PC-3 (cell line): ENCODE measurements around the gene VKORC1L1. TPM values are rescaled to one million over a fixed set of nuclear protein-coding genes. Genes with fewer than 3 reads are reported as not detected.
"Not testable (repeated sequence)": the region's sequence is repeated elsewhere in the genome, so short reads cannot be mapped to it uniquely, and the experiment has no call there.

Experiments
- ATAC-seq: fragments of 200-7000 bp; cut with Tn5 transposase; 2 replicates; pipeline ENCODE4 v1.9.1; 2020; ENCODE audit warnings: mild to moderate bottlenecking, moderate library complexity
- BruUV-seq: library from RNA; stranded (reverse); fragments of 400-500 nt; replicated peaks from 2 replicates; lab custom pipeline; 2021; lab: Mats Ljungman, UMichigan
- CTCF ChIA-PET: fragments of 300-600 bp; sonication (Branson Sonifier 250); formaldehyde crosslinking; loops from one replicate; lab custom pipeline; 2022; ENCODE audit warnings: antibody characterized with exemption; lab: Charles Lee
- POLR2A ChIA-PET: fragments of 300-600 bp; sonication (Branson Sonifier 250); formaldehyde crosslinking; loops from one replicate; lab custom pipeline; 2022; ENCODE audit warnings: antibody characterized with exemption; ENCODE audit not compliant: unreplicated experiment; lab: Charles Lee
- DNase-seq: peaks from one replicate; pipeline ENCODE4 v3.0.0-alpha.2; 2015
- H2AFZ ChIP-seq: fragments of 300-600 bp; sonication (generic); 2 replicates; pipeline ENCODE4 v1.6.0; 2016; ENCODE audit warnings: antibody characterized with exemption, low read length
- H3F3A ChIP-seq: fragments of 300-600 bp; sonication (generic); one replicate; pipeline ENCODE4 v1.6.0; 2017; ENCODE audit warnings: antibody characterized with exemption, low read length, control low read depth, mild to moderate bottlenecking; ENCODE audit not compliant: unreplicated experiment
- H3K27ac ChIP-seq: fragments of 300-600 bp; sonication (generic); 2 replicates; pipeline ENCODE4 v1.5.1; 2016; ENCODE audit warnings: mild to moderate bottlenecking, low read length
- H3K27me3 ChIP-seq: fragments of 300-600 bp; sonication (generic); 2 replicates; pipeline ENCODE4 v1.6.1; 2016; ENCODE audit warnings: low read length, mixed read lengths
- H3K36me3 ChIP-seq: fragments of 300-600 bp; sonication (generic); 2 replicates; pipeline ENCODE4 v1.6.1; 2016; ENCODE audit warnings: low read depth, mixed run types, low read length, mixed read lengths
- H3K4me1 ChIP-seq: fragments of 300-600 bp; sonication (generic); 2 replicates; pipeline ENCODE4 v1.5.1; 2016; ENCODE audit warnings: low read length; ENCODE audit not compliant: insufficient read depth
- H3K4me2 ChIP-seq: fragments of 300-600 bp; sonication (generic); 2 replicates; pipeline ENCODE4 v1.6.0; 2016; ENCODE audit warnings: low read length
- H3K4me3 ChIP-seq: fragments of 300-600 bp; sonication (generic); 2 replicates; pipeline ENCODE4 v1.5.1; 2016; ENCODE audit warnings: mild to moderate bottlenecking, low read length, mixed read lengths
- H3K79me2 ChIP-seq: fragments of 300-600 bp; sonication (generic); 2 replicates; pipeline ENCODE4 v1.6.1; 2017; ENCODE audit warnings: low read length, mixed read lengths
- H3K9ac ChIP-seq: fragments of 300-600 bp; sonication (generic); 2 replicates; pipeline ENCODE4 v1.6.0; 2016; ENCODE audit warnings: mild to moderate bottlenecking, low read length
- H3K9me2 ChIP-seq: fragments of 300-600 bp; sonication (generic); replicated peaks from 2 replicates; pipeline ENCODE4 v1.6.1; 2016; ENCODE audit warnings: mixed run types, low read length, mixed read lengths
- H3K9me3 ChIP-seq: fragments of 300-600 bp; sonication (generic); 2 replicates; pipeline ENCODE4 v1.6.1; 2016; ENCODE audit warnings: low read length, mixed read lengths
- H4K20me1 ChIP-seq: fragments of 300-600 bp; sonication (generic); 2 replicates; pipeline ENCODE4 v1.6.1; 2016; ENCODE audit warnings: low read length, mixed read lengths
- CTCF ChIP-seq: fragments of 300-600 bp; sonication (generic); conservative IDR thresholded peaks from 2 replicates; pipeline ENCODE4 v1.5.1; 2017; ENCODE audit warnings: antibody characterized with exemption, low read depth, mild to moderate bottlenecking, low read length
- EZH2 ChIP-seq: fragments of 300-600 bp; sonication (generic); IDR thresholded peaks from one replicate; pipeline ENCODE4 v1.6.1; 2017; ENCODE audit warnings: antibody characterized with exemption, mild to moderate bottlenecking, low read length; ENCODE audit not compliant: unreplicated experiment
- EZH2phosphoT487 ChIP-seq: fragments of 300-600 bp; sonication (generic); IDR thresholded peaks from 2 replicates; pipeline ENCODE4 v1.6.1; 2018; ENCODE audit warnings: mild to moderate bottlenecking, antibody characterized with exemption, low read length, borderline replicate concordance
- intact Hi-C: fragments of 100-400 bp; cut with micrococcal nuclease; formaldehyde crosslinking; loops from 2 replicates; pipeline ENCODE4 v1.9.0; 2023
- total RNA-seq: library from RNA; depleted of rRNA; stranded (reverse); fragments of >200 nt; gene quantifications from 2 replicates; pipeline ENCODE4 v1.2.3, GENCODE V29; 2014

VKORC1L1 gene
- total RNA-seq, 1 experiment from 2014 or later, result 7.6 TPM

- H3K36me3 ChIP-seq, result no peaks in the 10 kb centered on the region
- H2AFZ ChIP-seq, result no peak overlapping the region
- CTCF ChIA-PET, result no interaction called here
- no peaks in the 10 kb centered on the region for H3K79me2 ChIP-seq
- H3K9me2 ChIP-seq, result no peaks in the 10 kb centered on the region
- no peak for ATAC-seq
- H3K4me3 ChIP-seq, result no peak overlapping the region
- H4K20me1 ChIP-seq, result no peaks in the 10 kb centered on the region
- H3K4me1 ChIP-seq, result no peaks in the 10 kb centered on the region
- H3K27ac ChIP-seq, result no peak overlapping the region
- TF ChIP-seq EZH2phosphoT487, result no peak
- no peak for TF ChIP-seq CTCF
- no peak for TF ChIP-seq EZH2
- POLR2A ChIA-PET, result no interaction called here
- H3K9me3 ChIP-seq, result no peaks in the 10 kb centered on the region
- DNase-seq, result no peak
- BruUV-seq, result no TSS peak
- intact Hi-C loops, result no loop called here
- H3K27me3 ChIP-seq, result no peaks in the 10 kb centered on the region
- no peak overlapping the region for H3K9ac ChIP-seq
- H3F3A ChIP-seq, result no peaks in the 10 kb centered on the region
- no peak overlapping the region for H3K4me2 ChIP-seq
Measured at GRCh38 chr7:65989694-65990080, 116.8 kb downstream of the VKORC1L1 start.

GRCh38 chr7:65991829-65992228 lies 119.0 kb downstream of the VKORC1L1 start:
- H3K9me3 ChIP-seq, DNase-seq, H3K9ac ChIP-seq, H3K27me3 ChIP-seq, H3K79me2 ChIP-seq, intact Hi-C loops, CTCF ChIA-PET, ATAC-seq, H3K4me2 ChIP-seq, H3K4me3 ChIP-seq, BruUV-seq, H3K4me1 ChIP-seq, H3K9me2 ChIP-seq, H4K20me1 ChIP-seq, H3F3A ChIP-seq, H2AFZ ChIP-seq, H3K27ac ChIP-seq, H3K36me3 ChIP-seq, POLR2A ChIA-PET: not testable (repeated sequence)

- Histone ChIP-seq H3F3A (no peaks in the 10 kb centered on the region), H3K27ac (no peak overlapping the region), H3K9ac (no peak overlapping the region), H3K4me1 (no peaks in the 10 kb centered on the region), H3K27me3 (no peaks in the 10 kb centered on the region), H2AFZ (no peak overlapping the region), H3K9me3 (no peaks in the 10 kb centered on the region), H3K4me3 (no peak overlapping the region), H4K20me1 (no peaks in the 10 kb centered on the region), H3K36me3 (no peaks in the 10 kb centered on the region), H3K4me2 (no peak overlapping the region), H3K9me2 (no peaks in the 10 kb centered on the region), H3K79me2 (no peaks in the 10 kb centered on the region)
- POLR2A ChIA-PET, result no interaction called here
- CTCF ChIA-PET, result no interaction called here
- no TSS peak for BruUV-seq
- intact Hi-C loops, result no loop called here
- DNase-seq (no peak), ATAC-seq (no peak)
- TF ChIP-seq EZH2, result no peak
- no peak for TF ChIP-seq CTCF
- TF ChIP-seq EZH2phosphoT487, result no peak
Measured at GRCh38 chr7:65992526-65992925, 119.7 kb downstream of the VKORC1L1 start.

GRCh38 chr7:65994984-65995383 lies 122.1 kb downstream of the VKORC1L1 start:
- H3K27me3 ChIP-seq, H2AFZ ChIP-seq, H3K36me3 ChIP-seq, H3K4me3 ChIP-seq, H4K20me1 ChIP-seq, H3K79me2 ChIP-seq, H3K27ac ChIP-seq, POLR2A ChIA-PET, H3K4me1 ChIP-seq, BruUV-seq, H3F3A ChIP-seq, DNase-seq, H3K9me3 ChIP-seq, H3K9ac ChIP-seq, H3K9me2 ChIP-seq, H3K4me2 ChIP-seq, CTCF ChIA-PET, ATAC-seq, intact Hi-C loops: not testable (repeated sequence)

GRCh38 chr7:66000823-66001417 lies 128.0 kb downstream of the VKORC1L1 start:
- H3F3A ChIP-seq, DNase-seq, H3K27me3 ChIP-seq, intact Hi-C loops, H3K4me1 ChIP-seq, CTCF ChIA-PET, H3K9me3 ChIP-seq, ATAC-seq, H3K27ac ChIP-seq, H3K79me2 ChIP-seq, BruUV-seq, H3K9ac ChIP-seq, H3K4me3 ChIP-seq, H3K4me2 ChIP-seq, H3K36me3 ChIP-seq, H2AFZ ChIP-seq, H3K9me2 ChIP-seq, H4K20me1 ChIP-seq: not testable (repeated sequence)
- POLR2A ChIA-PET, result interaction anchor here (0.7 kb wide), 1 partner anchor 20 kb away, joined by 4 read pairs; no protein-coding TSS in a partner anchor
